ENCODE measurements around the gene C1orf232. TPM values are rescaled to one million over a fixed set of nuclear protein-coding genes. Genes with fewer than 3 reads are reported as not detected.

Gene C1orf232
- total and polyA plus RNA-seq, 2 experiments from 2014 or later, result not detected

DNA sequence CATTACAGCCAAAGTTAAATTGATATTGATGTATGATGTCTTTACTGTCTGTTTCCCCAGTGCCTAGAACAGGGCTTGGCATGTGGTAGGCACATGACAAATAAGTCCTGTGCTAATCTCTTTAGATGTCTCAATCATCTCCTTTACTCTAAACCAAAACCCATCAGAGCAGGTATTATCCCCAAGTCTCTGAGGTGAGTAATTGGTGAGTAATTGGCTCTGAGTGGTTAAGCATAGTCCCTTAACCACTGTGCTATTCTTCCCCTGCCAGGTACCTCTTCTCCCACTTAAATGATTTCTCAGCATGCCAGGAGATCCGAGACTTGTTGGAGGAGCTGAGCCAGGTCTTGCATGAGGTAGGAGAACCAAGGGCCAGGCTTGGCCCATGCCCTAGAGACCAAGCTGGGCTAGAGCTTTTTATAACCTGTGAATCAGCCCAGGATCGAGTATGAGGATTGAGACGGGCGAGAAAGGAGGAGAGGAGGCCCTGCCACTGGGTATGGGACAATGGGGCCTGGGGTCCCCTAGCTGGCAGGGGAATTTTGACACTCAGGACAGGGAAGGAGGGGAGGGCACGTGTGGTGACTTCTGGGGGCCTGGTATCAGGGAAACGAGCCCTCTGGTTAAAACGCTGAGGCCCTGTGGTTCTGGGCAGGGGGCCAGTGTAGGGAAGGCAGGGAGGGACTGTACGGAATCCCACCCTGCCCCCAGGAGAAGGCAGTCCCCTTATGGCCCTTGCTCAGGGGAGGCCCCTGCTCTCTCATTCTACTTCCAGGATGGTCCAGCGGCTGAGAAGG lies 13.0 kb upstream of the C1orf232 start:
- Histone ChIP-seq H3K4me1 (ENCODE audit: insufficient read depth) (no peaks in the 10 kb centered on the region; the same call in 1 of the 2 replicates), H3K36me3 (ENCODE audit: insufficient read depth) (no peaks in the 10 kb centered on the region), H3K4me3 (no peak overlapping the region), H3K27me3 (ENCODE audit: insufficient read depth) (no peaks in the 10 kb centered on the region), H2AFZ (no peak overlapping the region), H3K9me2 (ENCODE audit: insufficient read depth) (no peaks in the 10 kb centered on the region), H4K20me1 (replicated peaks; ENCODE audit: insufficient read depth) (no peaks in the 10 kb centered on the region; the same call in 1 of the 2 replicates), H3K79me2 (replicated peaks; ENCODE audit: insufficient read depth) (no peaks in the 10 kb centered on the region), H3K4me2 (no peak overlapping the region), H3F3A (replicated peaks; ENCODE audit: low read depth) (peaks cover 3% of the 10 kb centered on the region; the same call in 1 of the 2 replicates), H3K27ac (ENCODE audit: low read depth) (no peak overlapping the region)
- DNase-seq (ENCODE audit: low spot score) (no peak), ATAC-seq (no peak)
- H3K27me3 Mint-ChIP-seq (ENCODE audit: insufficient read depth, low read depth, poor library complexity), result peaks cover 9% of the 10 kb centered on the region
- TF ChIP-seq POLR2AphosphoS5 (IDR thresholded peaks at IDR 0.05; ENCODE audit: low read depth), result no peak
- no peak for TF ChIP-seq CREB1 (CRISPR knock-in tag; IDR thresholded peaks at IDR 0.05; ENCODE audit: low read depth)
- no peak for TF ChIP-seq ZNF331 (CRISPR knock-in tag; IDR thresholded peaks at IDR 0.05; ENCODE audit: low read depth)
- no peak for TF ChIP-seq EZH2phosphoT487 (IDR thresholded peaks at IDR 0.05; ENCODE audit: unreplicated experiment)
- TF ChIP-seq, protein P1, sequence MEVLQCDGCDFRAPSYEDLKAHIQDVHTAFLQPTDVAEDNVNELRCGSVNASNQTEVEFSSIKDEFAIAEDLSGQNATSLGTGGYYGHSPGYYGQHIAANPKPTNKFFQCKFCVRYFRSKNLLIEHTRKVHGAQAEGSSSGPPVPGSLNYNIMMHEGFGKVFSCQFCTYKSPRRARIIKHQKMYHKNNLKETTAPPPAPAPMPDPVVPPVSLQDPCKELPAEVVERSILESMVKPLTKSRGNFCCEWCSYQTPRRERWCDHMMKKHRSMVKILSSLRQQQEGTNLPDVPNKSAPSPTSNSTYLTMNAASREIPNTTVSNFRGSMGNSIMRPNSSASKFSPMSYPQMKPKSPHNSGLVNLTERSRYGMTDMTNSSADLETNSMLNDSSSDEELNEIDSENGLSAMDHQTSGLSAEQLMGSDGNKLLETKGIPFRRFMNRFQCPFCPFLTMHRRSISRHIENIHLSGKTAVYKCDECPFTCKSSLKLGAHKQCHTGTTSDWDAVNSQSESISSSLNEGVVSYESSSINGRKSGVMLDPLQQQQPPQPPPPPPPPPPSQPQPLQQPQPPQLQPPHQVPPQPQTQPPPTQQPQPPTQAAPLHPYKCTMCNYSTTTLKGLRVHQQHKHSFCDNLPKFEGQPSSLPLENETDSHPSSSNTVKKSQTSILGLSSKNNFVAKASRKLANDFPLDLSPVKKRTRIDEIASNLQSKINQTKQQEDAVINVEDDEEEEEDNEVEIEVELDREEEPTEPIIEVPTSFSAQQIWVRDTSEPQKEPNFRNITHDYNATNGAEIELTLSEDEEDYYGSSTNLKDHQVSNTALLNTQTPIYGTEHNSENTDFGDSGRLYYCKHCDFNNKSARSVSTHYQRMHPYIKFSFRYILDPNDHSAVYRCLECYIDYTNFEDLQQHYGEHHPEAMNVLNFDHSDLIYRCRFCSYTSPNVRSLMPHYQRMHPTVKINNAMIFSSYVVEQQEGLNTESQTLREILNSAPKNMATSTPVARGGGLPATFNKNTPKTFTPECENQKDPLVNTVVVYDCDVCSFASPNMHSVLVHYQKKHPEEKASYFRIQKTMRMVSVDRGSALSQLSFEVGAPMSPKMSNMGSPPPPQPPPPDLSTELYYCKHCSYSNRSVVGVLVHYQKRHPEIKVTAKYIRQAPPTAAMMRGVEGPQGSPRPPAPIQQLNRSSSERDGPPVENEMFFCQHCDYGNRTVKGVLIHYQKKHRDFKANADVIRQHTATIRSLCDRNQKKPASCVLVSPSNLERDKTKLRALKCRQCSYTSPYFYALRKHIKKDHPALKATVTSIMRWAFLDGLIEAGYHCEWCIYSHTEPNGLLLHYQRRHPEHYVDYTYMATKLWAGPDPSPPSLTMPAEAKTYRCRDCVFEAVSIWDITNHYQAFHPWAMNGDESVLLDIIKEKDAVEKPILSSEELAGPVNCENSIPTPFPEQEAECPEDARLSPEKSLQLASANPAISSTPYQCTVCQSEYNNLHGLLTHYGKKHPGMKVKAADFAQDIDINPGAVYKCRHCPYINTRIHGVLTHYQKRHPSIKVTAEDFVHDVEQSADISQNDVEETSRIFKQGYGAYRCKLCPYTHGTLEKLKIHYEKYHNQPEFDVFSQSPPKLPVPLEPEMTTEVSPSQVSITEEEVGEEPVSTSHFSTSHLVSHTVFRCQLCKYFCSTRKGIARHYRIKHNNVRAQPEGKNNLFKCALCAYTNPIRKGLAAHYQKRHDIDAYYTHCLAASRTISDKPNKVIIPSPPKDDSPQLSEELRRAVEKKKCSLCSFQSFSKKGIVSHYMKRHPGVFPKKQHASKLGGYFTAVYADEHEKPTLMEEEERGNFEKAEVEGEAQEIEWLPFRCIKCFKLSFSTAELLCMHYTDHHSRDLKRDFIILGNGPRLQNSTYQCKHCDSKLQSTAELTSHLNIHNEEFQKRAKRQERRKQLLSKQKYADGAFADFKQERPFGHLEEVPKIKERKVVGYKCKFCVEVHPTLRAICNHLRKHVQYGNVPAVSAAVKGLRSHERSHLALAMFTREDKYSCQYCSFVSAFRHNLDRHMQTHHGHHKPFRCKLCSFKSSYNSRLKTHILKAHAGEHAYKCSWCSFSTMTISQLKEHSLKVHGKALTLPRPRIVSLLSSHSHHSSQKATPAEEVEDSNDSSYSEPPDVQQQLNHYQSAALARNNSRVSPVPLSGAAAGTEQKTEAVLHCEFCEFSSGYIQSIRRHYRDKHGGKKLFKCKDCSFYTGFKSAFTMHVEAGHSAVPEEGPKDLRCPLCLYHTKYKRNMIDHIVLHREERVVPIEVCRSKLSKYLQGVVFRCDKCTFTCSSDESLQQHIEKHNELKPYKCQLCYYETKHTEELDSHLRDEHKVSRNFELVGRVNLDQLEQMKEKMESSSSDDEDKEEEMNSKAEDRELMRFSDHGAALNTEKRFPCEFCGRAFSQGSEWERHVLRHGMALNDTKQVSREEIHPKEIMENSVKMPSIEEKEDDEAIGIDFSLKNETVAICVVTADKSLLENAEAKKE (CRISPR knock-in tag; IDR thresholded peaks at IDR 0.05), result no peak
- TF ChIP-seq ZNF114 (CRISPR knock-in tag; IDR thresholded peaks at IDR 0.05), result no peak
- peaks cover 10% of the 10 kb centered on the region; the same call in 2 of the 3 replicates for H3K4me1 Mint-ChIP-seq
- no peak overlapping the region for H3K27ac Mint-ChIP-seq
- H3K36me3 Mint-ChIP-seq (ENCODE audit: low read depth), result peaks cover 10% of the 10 kb centered on the region
- H3K9me3 Mint-ChIP-seq, result no peaks in the 10 kb centered on the region
- no peak overlapping the region for H3K4me3 Mint-ChIP-seq
